ENCODE results near the gene RTN1.

DNA sequence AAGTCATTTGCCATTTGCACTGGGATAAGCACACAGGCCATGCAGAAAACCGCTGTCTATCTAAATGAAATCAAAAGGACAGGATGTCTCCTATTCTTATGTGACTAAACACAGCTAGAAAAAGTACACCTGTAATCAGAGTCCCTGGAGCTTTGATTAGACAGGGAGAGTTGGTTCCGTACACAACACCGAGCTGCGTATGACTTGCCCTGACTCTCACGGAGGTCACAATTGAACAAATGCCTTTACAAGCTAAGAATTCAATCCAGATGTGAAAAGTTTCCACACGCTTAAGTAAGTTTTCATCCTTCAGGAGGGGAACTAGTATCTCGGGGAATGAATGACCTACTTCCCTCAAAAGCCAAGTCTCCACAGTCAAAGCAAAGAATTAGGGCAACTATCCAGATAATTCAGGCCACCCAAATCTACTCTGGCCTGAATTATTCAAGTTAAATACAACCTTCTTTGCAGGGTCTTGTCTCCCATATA, 67.5 kb downstream of the RTN1 start:
- TF ChIP-seq, protein P1, sequence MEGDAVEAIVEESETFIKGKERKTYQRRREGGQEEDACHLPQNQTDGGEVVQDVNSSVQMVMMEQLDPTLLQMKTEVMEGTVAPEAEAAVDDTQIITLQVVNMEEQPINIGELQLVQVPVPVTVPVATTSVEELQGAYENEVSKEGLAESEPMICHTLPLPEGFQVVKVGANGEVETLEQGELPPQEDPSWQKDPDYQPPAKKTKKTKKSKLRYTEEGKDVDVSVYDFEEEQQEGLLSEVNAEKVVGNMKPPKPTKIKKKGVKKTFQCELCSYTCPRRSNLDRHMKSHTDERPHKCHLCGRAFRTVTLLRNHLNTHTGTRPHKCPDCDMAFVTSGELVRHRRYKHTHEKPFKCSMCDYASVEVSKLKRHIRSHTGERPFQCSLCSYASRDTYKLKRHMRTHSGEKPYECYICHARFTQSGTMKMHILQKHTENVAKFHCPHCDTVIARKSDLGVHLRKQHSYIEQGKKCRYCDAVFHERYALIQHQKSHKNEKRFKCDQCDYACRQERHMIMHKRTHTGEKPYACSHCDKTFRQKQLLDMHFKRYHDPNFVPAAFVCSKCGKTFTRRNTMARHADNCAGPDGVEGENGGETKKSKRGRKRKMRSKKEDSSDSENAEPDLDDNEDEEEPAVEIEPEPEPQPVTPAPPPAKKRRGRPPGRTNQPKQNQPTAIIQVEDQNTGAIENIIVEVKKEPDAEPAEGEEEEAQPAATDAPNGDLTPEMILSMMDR (IDR thresholded peaks at IDR 0.05; ENCODE audit: poor library complexity, severe bottlenecking): no peak
- no peak for TF ChIP-seq EP300 (conservative IDR thresholded peaks at IDR 0.05; ENCODE audit: poor library complexity, severe bottlenecking)
- no peak for TF ChIP-seq TAF1 (IDR thresholded peaks at IDR 0.05; ENCODE audit: low read depth)
- no peak for TF ChIP-seq POLR2AphosphoS5 (IDR thresholded peaks at IDR 0.05)
- TF ChIP-seq, protein P2, sequence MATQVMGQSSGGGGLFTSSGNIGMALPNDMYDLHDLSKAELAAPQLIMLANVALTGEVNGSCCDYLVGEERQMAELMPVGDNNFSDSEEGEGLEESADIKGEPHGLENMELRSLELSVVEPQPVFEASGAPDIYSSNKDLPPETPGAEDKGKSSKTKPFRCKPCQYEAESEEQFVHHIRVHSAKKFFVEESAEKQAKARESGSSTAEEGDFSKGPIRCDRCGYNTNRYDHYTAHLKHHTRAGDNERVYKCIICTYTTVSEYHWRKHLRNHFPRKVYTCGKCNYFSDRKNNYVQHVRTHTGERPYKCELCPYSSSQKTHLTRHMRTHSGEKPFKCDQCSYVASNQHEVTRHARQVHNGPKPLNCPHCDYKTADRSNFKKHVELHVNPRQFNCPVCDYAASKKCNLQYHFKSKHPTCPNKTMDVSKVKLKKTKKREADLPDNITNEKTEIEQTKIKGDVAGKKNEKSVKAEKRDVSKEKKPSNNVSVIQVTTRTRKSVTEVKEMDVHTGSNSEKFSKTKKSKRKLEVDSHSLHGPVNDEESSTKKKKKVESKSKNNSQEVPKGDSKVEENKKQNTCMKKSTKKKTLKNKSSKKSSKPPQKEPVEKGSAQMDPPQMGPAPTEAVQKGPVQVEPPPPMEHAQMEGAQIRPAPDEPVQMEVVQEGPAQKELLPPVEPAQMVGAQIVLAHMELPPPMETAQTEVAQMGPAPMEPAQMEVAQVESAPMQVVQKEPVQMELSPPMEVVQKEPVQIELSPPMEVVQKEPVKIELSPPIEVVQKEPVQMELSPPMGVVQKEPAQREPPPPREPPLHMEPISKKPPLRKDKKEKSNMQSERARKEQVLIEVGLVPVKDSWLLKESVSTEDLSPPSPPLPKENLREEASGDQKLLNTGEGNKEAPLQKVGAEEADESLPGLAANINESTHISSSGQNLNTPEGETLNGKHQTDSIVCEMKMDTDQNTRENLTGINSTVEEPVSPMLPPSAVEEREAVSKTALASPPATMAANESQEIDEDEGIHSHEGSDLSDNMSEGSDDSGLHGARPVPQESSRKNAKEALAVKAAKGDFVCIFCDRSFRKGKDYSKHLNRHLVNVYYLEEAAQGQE (IDR thresholded peaks at IDR 0.05; ENCODE audit: borderline replicate concordance): no peak
- no peak for TF ChIP-seq SMC3 (conservative IDR thresholded peaks at IDR 0.05; ENCODE audit: poor library complexity)
- no peak for TF ChIP-seq MXI1 (conservative IDR thresholded peaks at IDR 0.05; ENCODE audit: poor library complexity, severe bottlenecking)
- no peak for TF ChIP-seq EZH2 (IDR thresholded peaks at IDR 0.05; ENCODE audit: borderline replicate concordance, insufficient read depth, low read length, poor library complexity, severe bottlenecking)

Data from neural cell (in vitro differentiated cells).